Ishikawa (cell line): Measurements from ENCODE around the gene CTR9.

Experiments used
- CEBPB ChIP-seq: IDR thresholded peaks from 2 replicates; pipeline ENCODE4 v1.6.1; 2012
- EGR1 ChIP-seq: IDR thresholded peaks from 2 replicates; pipeline ENCODE4 v1.6.1; 2012
- EP300 ChIP-seq: IDR thresholded peaks from 2 replicates; pipeline ENCODE4 v1.6.1; 2012; ENCODE audit warnings: borderline replicate concordance
- FOXM1 ChIP-seq: IDR thresholded peaks from 2 replicates; pipeline ENCODE4 v1.6.1; 2012; ENCODE audit warnings: low read depth, borderline replicate concordance
- NFIC ChIP-seq: IDR thresholded peaks from 2 replicates; pipeline ENCODE4 v1.6.1; 2012
- RAD21 ChIP-seq: IDR thresholded peaks from 2 replicates; pipeline ENCODE4 v1.6.1; 2012; ENCODE audit warnings: low read depth
- TAF1 ChIP-seq: IDR thresholded peaks from 2 replicates; pipeline ENCODE4 v1.6.1; 2012; ENCODE audit warnings: low read depth, mild to moderate bottlenecking
- TCF12 ChIP-seq: IDR thresholded peaks from 2 replicates; pipeline ENCODE4 v1.6.1; 2012; ENCODE audit warnings: low read depth
- YY1 ChIP-seq: IDR thresholded peaks from 2 replicates; pipeline ENCODE4 v1.6.1; 2012; ENCODE audit warnings: low read depth
- ZBTB7A ChIP-seq: IDR thresholded peaks from 2 replicates; pipeline ENCODE4 v1.6.1; 2012; ENCODE audit warnings: low read depth
- TF ChIP-seq, protein P1 (sequence below): IDR thresholded peaks from 2 replicates; pipeline ENCODE4 v1.6.1; 2012
- TF ChIP-seq, protein P2 (sequence below): IDR thresholded peaks from 2 replicates; pipeline ENCODE4 v1.6.1; 2012; ENCODE audit warnings: low read depth, mild to moderate bottlenecking

DNA sequence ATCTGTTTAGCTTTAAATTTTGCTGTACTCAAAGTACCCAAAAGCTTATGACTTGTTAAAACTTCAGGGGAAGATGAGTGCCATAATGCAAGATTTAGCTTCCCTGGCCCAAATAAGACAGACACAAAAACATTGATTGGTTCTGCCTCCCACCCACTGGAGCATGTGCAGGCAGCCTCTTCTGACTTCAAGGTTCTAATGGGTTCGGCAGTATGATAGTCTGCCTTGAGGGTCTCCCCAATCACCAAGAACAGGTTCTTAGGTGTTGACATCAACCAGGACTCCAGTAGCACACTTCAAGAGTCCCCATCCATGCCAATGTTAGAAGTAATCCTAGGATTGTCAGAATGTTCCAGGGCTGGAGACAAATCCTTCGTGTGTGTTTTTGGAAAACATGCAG is 45.1 kb downstream of the CTR9 start:
- TF ChIP-seq CEBPB (no peak), YY1 (no peak), ZBTB7A (no peak), TCF12 (no peak), EGR1 (no peak), FOXM1 (no peak), EP300 (no peak), NFIC (no peak), RAD21 (no peak), TAF1 (no peak)
- TF ChIP-seq, protein P1, sequence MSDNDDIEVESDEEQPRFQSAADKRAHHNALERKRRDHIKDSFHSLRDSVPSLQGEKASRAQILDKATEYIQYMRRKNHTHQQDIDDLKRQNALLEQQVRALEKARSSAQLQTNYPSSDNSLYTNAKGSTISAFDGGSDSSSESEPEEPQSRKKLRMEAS: no peak
- TF ChIP-seq, protein P2, sequence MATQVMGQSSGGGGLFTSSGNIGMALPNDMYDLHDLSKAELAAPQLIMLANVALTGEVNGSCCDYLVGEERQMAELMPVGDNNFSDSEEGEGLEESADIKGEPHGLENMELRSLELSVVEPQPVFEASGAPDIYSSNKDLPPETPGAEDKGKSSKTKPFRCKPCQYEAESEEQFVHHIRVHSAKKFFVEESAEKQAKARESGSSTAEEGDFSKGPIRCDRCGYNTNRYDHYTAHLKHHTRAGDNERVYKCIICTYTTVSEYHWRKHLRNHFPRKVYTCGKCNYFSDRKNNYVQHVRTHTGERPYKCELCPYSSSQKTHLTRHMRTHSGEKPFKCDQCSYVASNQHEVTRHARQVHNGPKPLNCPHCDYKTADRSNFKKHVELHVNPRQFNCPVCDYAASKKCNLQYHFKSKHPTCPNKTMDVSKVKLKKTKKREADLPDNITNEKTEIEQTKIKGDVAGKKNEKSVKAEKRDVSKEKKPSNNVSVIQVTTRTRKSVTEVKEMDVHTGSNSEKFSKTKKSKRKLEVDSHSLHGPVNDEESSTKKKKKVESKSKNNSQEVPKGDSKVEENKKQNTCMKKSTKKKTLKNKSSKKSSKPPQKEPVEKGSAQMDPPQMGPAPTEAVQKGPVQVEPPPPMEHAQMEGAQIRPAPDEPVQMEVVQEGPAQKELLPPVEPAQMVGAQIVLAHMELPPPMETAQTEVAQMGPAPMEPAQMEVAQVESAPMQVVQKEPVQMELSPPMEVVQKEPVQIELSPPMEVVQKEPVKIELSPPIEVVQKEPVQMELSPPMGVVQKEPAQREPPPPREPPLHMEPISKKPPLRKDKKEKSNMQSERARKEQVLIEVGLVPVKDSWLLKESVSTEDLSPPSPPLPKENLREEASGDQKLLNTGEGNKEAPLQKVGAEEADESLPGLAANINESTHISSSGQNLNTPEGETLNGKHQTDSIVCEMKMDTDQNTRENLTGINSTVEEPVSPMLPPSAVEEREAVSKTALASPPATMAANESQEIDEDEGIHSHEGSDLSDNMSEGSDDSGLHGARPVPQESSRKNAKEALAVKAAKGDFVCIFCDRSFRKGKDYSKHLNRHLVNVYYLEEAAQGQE: no peak
